ENCODE results near the gene SELPLG.

The SELPLG gene

GRCh38 chr12:108616941-108617858 is 16.5 kb downstream of the SELPLG start:
- DNase-seq = peak; percentile 70 to 82

- DNase-seq = no peak
These were observed 17.3 kb downstream of the SELPLG start for GRCh38 chr12:108616359-108616758.

GRCh38 chr12:108615918-108616317 is 17.8 kb downstream of the SELPLG start:
- no peak for DNase-seq

DNA sequence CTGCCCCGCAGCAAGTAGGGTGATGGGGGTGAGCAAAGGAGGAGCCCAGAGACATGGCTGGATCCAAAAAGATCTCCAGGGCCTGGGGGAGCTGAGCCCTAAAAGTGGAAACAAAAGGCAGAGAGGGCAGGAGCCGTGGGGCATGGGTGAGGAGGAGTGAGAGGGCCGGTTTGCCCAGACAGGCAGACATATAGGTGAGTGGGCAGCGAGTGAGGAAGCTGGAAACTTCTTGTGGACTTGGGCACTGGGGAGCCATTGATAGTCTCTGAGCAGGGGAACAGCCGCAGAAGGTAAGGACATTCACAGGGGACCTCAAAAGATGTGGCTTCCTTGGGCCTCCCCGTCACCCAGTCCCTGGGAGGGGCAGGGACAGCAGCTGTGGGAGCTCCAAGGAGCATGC is 19.1 kb downstream of the SELPLG start:
- no peak for DNase-seq

DNA sequence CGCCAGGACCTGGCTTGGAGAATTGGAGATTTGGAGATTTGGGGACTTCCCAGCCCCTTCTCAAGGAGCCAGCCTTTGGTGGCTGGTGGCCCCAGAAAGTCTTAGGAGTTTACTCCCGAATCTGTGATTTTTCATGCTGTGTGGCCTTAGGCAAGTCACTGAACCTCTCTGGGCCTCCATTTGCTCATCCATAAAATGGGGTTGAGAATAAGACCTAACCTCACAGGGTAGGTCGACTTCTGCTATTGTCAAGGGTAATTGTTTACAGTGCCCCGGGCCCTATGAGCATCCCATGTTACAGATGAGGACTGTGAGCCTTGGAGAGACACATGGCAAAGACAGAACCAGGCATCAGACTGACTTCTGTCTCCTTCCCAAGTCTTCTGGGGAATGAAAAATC is 19.7 kb downstream of the SELPLG start:
- no peak for DNase-seq

DNA sequence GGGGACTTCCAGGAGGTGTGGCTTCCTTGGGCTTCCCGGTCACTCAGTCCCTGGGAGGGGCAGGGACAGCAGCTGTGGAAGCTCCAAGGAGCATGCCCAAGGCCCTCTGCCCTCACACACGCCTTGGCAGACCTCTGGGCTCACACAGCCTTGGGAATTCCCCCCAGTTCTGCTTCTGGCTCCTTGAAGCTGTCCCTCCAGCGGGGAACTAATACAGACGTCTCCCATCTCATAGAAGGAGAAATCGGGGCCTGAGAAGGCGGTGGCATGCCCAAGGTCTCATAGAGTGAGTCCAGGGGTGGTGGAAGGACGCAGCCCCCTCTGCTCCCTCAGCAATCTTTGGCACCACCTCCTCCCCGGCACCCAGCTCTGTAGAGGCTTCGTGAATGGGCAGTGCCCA is 20.1 kb downstream of the SELPLG start:
- no peak for DNase-seq

GRCh38 chr12:108612788-108613282 is 20.9 kb downstream of the SELPLG start:
- no peak for DNase-seq

DNA sequence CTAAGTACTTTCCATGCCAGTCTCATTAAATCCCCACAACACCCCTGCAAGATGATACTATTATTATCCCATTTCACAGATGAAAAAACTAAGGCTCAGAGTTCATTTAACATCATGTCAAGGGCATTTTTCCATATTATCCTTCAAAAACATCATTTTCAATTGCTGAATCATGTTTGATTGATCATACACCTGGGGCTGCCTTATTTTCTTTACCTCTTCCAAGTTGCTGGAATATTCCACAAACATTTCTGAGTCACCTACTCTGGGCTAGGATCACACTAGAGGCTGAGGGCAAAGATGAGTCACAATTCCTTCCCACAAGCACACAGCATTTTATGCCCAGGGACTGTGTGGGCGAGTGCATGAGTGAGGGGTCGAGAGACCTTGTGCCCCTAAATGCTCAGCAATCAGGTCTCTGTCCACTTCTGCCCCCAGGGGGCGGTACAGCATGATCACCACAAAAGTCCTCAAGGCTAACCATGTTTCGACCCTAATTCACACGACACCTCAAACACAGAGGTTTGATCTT is 21.7 kb downstream of the SELPLG start:
- peak; percentile 15 to 33 for DNase-seq

GRCh38 chr12:108610856-108611605 is 22.7 kb downstream of the SELPLG start:
- DNase-seq = no peak

DNA sequence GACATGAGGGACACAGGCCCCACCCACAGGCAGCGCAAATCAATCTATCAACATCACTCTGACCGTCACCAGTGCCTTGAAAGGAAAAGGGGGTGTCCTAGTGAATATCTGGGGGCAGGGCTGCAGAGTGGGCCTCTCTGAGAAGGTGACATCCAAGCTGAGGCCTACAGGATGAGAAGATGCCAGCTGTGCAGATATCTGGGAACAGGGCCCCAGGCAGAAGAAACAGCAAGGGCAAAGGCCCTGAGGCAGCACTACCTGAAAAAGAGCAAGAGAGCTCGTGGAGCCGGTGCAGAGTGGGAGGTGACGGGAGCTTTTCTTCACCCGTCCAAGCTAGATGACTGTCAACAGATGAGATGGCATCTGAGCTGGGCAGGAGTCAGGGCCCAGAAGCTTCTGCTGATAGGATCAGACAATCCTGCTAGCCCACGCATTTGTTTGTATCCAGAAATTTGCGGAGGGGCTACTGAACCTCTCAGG is 23.3 kb downstream of the SELPLG start:
- DNase-seq = no peak

DNA sequence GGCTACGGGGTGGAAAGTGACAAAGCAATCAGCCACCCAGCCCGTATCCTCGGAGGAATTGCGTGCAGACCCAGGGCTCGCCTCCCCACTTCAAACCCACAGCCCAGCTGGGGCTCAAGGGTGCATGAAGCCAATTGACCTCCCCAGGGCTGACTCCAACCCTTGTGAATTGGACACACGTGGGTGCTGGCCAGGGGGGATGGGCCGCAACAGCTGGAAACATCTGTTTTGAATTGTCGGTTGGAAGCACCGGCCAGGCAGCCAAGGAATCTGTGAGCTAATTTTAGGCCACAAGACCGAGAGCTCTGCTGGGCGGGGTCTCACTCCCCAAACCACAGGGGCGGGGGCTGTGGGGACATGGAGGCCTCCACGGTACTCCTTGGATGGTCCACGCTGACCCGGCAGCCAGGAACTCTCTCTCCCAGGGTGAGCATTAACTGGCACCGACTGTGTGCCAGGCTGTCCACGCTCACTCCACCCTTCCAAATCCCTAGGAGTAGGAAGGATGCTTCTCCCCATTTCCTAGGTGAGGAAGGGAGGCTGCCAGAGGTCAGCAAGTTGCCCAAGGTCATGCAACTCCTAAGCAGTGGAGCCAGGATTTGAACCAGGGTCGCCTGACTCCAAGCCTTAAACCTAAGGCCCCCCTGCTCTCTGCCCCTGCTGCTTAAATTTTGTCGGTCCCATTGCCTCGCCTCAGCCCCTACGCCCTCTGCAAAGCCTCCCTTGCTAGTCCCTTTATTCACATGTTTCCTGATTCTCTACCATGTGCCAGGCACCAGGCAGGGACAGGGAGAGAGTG is 24.0 kb downstream of the SELPLG start:
- DNase-seq = peak; percentile 32 to 50

DNA sequence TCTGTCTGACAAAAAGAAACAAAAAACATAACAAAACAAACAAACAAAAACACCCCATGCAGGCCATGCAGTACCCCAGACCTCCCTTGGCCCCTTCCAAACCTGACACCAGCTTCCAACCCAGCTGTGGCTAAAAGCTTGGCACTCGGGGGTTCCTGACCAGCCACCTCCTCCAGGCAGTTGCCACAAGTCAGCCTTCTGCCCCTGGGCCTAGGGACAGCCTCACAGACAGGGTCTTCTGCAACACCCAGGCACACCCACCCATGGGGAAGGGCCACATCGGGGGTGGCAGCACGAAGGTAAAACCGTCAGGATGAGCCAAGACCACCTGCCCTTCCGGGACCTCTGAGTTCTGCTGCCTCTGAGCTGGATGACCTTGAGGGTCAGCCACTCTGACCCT is 25.1 kb downstream of the SELPLG start:
- DNase-seq = no peak

DNA sequence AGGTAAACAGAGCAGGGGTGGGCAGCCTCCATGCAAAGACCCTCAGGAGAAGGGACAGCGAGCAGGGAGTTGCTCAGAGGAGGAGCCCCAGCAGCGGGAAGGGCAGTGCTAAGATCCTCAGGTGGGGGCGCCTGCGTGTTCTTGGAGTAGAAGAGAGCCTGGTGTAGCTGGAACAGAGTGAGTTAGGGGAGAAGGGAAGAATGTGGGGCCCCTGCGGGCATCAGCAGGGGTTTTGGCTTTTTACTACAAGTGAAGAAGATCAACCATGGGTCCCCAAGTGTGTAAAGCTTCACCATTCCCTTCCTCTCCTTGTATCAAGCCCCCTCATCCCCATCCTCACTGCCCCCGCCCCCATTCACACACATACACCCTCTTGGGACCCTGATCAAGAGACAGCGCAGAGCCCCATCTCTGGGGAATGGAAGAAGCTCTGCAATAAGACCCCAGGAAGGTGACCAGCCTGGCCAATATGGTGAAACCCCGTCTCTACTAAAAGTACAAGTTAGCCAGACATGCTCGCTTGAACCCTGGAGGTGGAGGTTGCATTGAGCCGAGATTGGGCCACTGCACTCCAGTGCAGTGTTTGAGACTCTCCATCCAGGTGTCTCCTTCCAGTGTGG is 25.6 kb downstream of the SELPLG start:
- DNase-seq = no peak

GRCh38 chr12:108606492-108606891 is 27.2 kb downstream of the SELPLG start:
- DNase-seq = no peak

DNA sequence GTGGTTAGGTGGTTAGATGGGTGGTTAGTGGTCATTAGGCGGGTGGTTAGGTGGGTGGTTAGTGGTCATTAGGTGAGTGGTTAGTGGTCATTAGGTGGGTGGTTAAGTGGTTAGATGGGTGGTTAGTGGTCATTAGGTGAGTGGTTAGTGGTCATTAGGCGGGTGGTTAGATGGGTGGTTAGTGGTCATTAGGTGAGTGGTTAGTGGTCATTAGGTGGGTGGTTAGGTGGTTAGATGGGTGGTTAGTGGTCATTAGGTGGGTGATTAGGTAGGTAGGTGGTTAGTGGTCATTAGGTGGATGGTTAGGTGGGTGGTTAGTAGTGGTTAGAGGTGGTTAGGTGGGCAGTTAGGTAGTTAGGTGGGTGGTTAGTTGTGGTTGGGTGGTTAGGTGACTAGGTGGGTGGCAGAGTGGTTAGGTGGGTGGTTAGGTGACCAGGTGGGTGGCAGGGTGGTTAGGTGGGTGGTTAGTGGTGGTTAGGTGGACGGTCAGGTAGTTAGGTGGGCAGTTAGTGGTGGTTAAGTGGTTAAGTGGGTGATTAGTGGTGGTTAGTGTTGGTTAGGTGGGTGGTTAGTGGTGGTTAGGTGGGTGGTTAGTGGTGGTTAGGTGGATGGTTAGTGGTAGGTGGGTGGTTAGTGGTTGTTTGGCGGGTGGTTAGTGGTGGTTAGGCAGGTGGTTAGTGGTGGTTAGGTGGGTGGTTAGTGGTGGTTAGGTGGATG is 27.8 kb downstream of the SELPLG start:
- DNase-seq = no peak

DNA sequence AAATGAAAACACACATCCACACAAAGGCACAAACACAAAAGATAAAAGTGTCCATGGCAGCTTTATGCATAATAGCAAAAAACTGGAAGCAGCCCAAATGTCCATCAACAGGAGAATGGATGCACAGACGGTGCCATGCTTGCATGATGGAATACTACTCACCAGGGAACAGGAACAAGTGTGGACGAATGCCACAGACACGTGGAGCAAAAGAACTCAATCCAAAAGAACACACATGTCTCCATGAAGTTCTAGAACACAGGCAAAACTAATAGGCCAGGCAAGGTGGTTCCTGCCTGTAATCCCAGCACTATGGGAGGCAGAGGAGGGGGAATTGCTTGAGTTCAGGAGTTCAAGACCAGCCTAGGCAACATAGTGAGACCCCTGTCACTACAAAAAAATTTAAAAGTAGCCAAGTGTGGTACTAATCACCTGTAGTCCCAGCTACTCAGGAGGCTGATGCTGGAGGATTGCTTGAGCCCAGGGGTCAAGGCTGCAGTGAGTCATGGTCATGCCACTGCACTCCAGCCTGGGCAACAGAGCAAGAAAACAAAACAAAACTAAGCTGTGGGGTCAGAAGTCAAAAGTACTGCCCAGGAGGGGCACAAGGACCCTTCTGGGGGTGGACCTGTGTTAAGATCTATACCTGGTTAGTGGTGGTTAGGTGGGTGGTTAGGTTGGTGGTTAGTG is 28.5 kb downstream of the SELPLG start:
- no peak for DNase-seq

- no peak for DNase-seq
These were observed 29.3 kb downstream of the SELPLG start for GRCh38 chr12:108604208-108604941.

DNA sequence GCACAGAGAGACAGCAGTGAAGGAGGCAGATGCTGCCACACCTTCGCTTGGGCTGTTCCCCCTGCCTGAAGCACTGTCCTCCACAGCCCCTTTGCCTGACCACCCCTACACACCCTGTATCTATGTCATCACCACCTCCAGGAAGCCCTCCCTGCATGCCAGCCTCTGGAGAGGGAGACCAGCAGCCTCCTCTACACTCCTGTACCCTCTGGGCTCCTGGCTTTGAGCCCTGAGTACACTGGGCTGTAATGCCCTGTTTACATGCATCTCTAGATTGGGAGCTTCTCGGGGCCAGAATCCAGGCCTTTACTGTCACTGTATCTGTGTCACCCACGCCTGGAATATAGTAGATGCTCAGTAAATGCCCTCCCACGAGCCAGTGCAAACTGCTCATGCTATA is 30.0 kb downstream of the SELPLG start:
- no peak for DNase-seq

DNA sequence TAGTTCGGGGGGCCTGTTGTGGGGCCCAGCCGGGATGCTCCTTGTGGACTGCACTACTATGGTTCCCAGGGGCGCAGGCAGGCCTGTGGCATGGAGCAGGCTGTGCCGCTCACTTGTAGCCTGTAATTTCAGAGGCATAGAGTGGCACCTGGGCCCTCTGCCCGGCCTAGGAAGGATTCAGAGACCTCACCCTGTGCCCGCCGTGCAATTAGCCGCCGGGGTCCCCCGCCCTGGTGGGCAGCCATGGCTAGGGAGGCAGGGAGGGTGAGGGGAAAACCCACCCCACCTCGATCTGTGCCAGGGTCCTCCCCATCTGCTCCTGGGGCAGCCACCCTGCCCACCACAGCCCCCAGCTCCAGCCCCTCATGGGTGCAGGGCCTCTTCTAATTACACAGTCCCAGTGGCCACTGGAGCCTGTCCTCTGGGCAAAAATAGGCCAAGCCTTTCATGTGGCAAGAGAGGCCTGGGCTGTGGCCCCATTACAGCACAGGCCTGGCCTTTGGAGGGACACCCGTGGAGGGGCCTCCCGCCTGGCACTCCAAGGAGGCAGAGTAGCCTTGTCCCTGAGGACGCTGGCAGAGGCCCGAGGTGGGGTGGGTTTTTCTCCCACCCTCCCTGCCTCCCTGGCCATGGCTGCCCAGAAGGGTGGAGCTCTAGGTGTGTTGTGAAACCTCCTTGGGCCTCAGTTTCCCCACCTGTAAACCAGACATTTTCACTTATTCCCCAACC is 30.6 kb downstream of the SELPLG start:
- DNase-seq = no peak
